OCI-LY3 (cell line): ENCODE data around the gene MARCHF3.
"Not testable (repeated sequence)": the region's sequence is repeated elsewhere in the genome, so short reads cannot be mapped to it uniquely, and the experiment has no call there.

Source experiments
- CTCF ChIP-seq: fragments of 200-600, 300-600 bp; sonication (generic); IDR thresholded peaks from 2 replicates; pipeline ENCODE4 v1.5.1; 2014; ENCODE audit warnings: antibody characterized with exemption, low read length, low read depth
- EZH2phosphoT487 ChIP-seq: fragments of 200-600 bp; shearing (Covaris generic); IDR thresholded peaks from 2 replicates; pipeline ENCODE4 v1.6.1; 2018; ENCODE audit warnings: antibody characterized with exemption, mixed run types, low read depth

DNA sequence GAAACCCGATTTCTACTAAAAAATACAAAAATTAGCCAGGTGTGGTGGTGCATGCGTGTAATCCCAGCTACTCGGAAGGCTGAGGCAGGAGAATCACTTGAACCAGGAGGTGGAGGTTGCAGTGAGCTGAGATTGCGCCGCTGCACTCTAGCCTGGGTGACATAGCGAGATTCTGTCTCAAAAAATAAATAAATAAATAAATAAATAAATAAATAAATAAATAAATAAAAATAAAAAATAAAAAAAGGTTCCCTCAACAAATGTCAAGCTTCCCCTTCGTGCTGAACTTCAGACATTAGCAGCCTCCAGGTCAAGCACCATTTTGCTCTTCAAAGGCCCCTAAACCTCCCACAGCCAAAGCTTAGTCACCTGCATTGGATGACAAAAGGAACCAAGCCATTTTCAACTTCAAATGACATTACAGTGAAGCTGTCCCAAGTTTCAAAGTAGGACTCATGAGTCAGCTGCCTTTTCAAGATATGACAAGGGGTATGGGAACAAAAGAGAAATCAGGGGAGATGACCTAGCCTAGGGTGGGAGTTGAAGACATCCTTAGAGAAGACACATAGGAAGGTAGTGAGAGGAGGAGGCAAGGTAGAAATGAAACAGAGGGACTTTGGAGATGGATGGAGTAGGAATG lies 6.7 kb downstream of the MARCHF3 start:
- TF ChIP-seq CTCF, EZH2phosphoT487: not testable (repeated sequence)
